Trophoblast cell (in vitro differentiated cells and primary cell): Measurements from ENCODE around the gene MAVS. TPM values are rescaled to one million over a fixed set of nuclear protein-coding genes. Genes with fewer than 3 reads are reported as not detected.

Source experiments
- DNase-seq, 2 donors: peaks; one replicate each; pipeline ENCODE4 v3.0.0-alpha.2; 2016
- H2AFZ ChIP-seq: 2 replicates; pipeline ENCODE4 v1.6.1; 2013; ENCODE audit warnings: low read length, moderate library complexity, mild to moderate bottlenecking; ENCODE audit not compliant: insufficient read depth, poor library complexity
- H2AK5ac ChIP-seq: 2 replicates; pipeline ENCODE4 v1.6.1; 2013; ENCODE audit warnings: mild to moderate bottlenecking, low read length
- H2BK120ac ChIP-seq: 2 replicates; pipeline ENCODE4 v1.6.1; 2013; ENCODE audit warnings: low read length, mild to moderate bottlenecking, moderate library complexity; ENCODE audit not compliant: insufficient read depth, poor library complexity
- H2BK12ac ChIP-seq: 2 replicates; pipeline ENCODE4 v1.6.1; 2013; ENCODE audit warnings: mild to moderate bottlenecking, low read length, moderate library complexity
- H2BK5ac ChIP-seq: 2 replicates; pipeline ENCODE4 v1.6.1; 2013; ENCODE audit warnings: low read length, low read depth, moderate library complexity, mild to moderate bottlenecking; ENCODE audit not compliant: poor library complexity
- H3K14ac ChIP-seq: 2 replicates; pipeline ENCODE4 v1.6.1; 2013; ENCODE audit warnings: mild to moderate bottlenecking, low read length
- H3K18ac ChIP-seq: 2 replicates; pipeline ENCODE4 v1.6.1; 2013; ENCODE audit warnings: mild to moderate bottlenecking, low read length
- H3K23ac ChIP-seq: 2 replicates; pipeline ENCODE4 v1.6.1; 2013; ENCODE audit warnings: low read length
- H3K27ac ChIP-seq: 2 replicates; pipeline ENCODE4 v1.5.1; 2013; ENCODE audit warnings: low read depth, mild to moderate bottlenecking, inconsistent platforms, low read length, moderate library complexity
- H3K27me3 ChIP-seq: 2 replicates; pipeline ENCODE4 v1.6.1; 2013; ENCODE audit warnings: inconsistent platforms, mild to moderate bottlenecking, low read length, moderate library complexity; ENCODE audit not compliant: insufficient read depth
- H3K36me3 ChIP-seq, 2 experiments: 1 replicate in 1 of 2; 2 replicates in 1 of 2; pipeline ENCODE4 v1.6.1; 2013; ENCODE audit warnings: low read length in 2 of 2, mild to moderate bottlenecking in 2 of 2, moderate library complexity in 1 of 2; ENCODE audit not compliant: insufficient read depth in 2 of 2, control insufficient read depth in 1 of 2
- H3K4ac ChIP-seq: 2 replicates; pipeline ENCODE4 v1.6.1; 2013; ENCODE audit warnings: low read depth, mild to moderate bottlenecking, low read length, moderate library complexity
- H3K4me1 ChIP-seq, 2 experiments: 1 replicate in 1 of 2; 2 replicates in 1 of 2; pipeline ENCODE4 v1.6.1; 2013; ENCODE audit warnings: low read length in 2 of 2, mild to moderate bottlenecking in 2 of 2, moderate library complexity in 1 of 2; ENCODE audit not compliant: insufficient read depth in 2 of 2, control insufficient read depth in 1 of 2
- H3K4me2 ChIP-seq: 2 replicates; pipeline ENCODE4 v1.6.1; 2013; ENCODE audit warnings: inconsistent platforms, mild to moderate bottlenecking, low read length, moderate library complexity
- H3K4me3 ChIP-seq: 2 replicates; pipeline ENCODE4 v1.5.1; 2013; ENCODE audit warnings: mild to moderate bottlenecking, low read depth, low read length, inconsistent platforms
- H3K79me1 ChIP-seq: one replicate; pipeline ENCODE4 v1.6.1; 2013; ENCODE audit warnings: low read length
- H3K79me2 ChIP-seq: 2 replicates; pipeline ENCODE4 v1.6.1; 2013; ENCODE audit warnings: low read length, mild to moderate bottlenecking; ENCODE audit not compliant: control insufficient read depth, insufficient read depth, poor library complexity
- H3K9ac ChIP-seq: 2 replicates; pipeline ENCODE4 v1.6.1; 2013; ENCODE audit warnings: mild to moderate bottlenecking, low read length
- H3K9me3 ChIP-seq: 2 replicates; pipeline ENCODE4 v1.6.1; 2013; ENCODE audit warnings: low read depth, mild to moderate bottlenecking, control low read depth, inconsistent platforms, low read length; ENCODE audit not compliant: insufficient read depth
- H4K12ac ChIP-seq: 2 replicates; pipeline ENCODE4 v1.6.1; 2013; ENCODE audit warnings: low read depth, mild to moderate bottlenecking, low read length, moderate library complexity
- H4K8ac ChIP-seq: 2 replicates; pipeline ENCODE4 v1.6.1; 2013; ENCODE audit warnings: low read depth, mild to moderate bottlenecking, low read length, moderate library complexity
- H4K91ac ChIP-seq: one replicate; pipeline ENCODE4 v1.6.1; 2013; ENCODE audit warnings: low read depth, mild to moderate bottlenecking, low read length, moderate library complexity
- WGBS: extraction: QIAGEN DNeasy Blood & Tissue Kit; methylation state at CpG from one replicate; pipeline ENCODE4 v1.1.7; 2013; ENCODE audit warnings: missing lambda C conversion rate; ENCODE audit not compliant: insufficient read length, insufficient coverage; ENCODE audit errors: extremely low coverage; 5-methylcytosine and 5-hydroxymethylcytosine counted together
- polyA plus RNA-seq: library from polyadenylated mRNA; stranded (reverse); fragments of 200-250 nt; gene quantifications from 2 replicates; pipeline ENCODE4 v1.2.3, GENCODE V29; 2013

MAVS gene
- 17.5 and 17.6 TPM in 2 replicates for polyA plus RNA-seq

DNA sequence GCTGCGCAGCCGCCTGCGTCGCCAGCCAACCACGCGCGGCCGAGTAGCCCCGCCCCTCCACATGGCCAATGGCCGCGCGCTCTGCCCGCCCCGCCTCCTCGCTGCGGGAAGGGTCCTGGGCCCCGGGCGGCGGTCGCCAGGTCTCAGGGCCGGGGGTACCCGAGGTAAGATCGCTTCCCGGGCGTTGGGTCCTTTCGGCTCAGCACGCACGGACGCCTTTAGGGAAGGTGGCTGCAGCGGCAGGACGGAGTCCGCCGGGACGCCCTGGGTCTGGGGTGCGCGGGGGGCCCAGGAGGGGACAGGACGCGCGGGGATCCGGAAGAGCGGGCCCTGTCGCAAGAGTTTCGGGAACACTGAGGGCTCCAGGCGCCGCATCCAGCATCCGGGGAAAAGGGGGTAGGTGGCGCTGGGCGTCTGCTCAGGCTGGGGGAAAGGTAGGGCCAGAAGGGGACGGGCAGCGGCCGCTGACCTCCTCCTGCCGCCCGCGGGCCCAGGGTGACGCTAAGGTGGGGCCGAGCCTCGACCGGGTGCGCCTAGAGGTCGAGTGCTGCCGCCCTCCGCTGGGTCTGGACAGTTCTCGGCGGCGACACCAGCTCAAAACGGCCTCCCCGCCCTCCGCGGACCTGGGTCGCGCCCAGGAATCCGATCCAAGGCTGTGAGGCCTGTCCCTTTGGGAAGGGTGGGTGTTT, at the start of gene MAVS:
Gene MAVS (plus strand): TSS at position 95 of the 689 bp plus-strand sequence. CDS start 7,791 bp downstream, outside the sequence.
- H3K14ac ChIP-seq, result peak within 1 kb of the TSS; percentile 95
- no peaks in the 10 kb centered on the region for H3K27me3 ChIP-seq
- peak within 1 kb of the TSS; percentile 82 for H2BK120ac ChIP-seq
- peak within 1 kb of the TSS; percentile 99 for H4K8ac ChIP-seq
- peak within 1 kb of the TSS; percentile 75 for H2BK12ac ChIP-seq
- no peak within 1 kb of the TSS for H3K23ac ChIP-seq
- no peaks in the 10 kb centered on the region for H3K9me3 ChIP-seq
- peak within 1 kb of the TSS; percentile 92 for H4K91ac ChIP-seq
- H3K79me1 ChIP-seq, result peaks cover 13% of the 10 kb centered on the region
- peak within 1 kb of the TSS; percentile 96 for H3K4ac ChIP-seq
- H2AFZ ChIP-seq, result peak within 1 kb of the TSS; percentile 96
- no CpG with 5 or more reads among the region's 72 CpGs for WGBS
- H2BK5ac ChIP-seq, result peak within 1 kb of the TSS; percentile 80
- peaks cover 0 to 2% of the 10 kb centered on the region in 2 experiments for H3K36me3 ChIP-seq
- H3K79me2 ChIP-seq, result peaks cover 13% of the 10 kb centered on the region
- H2AK5ac ChIP-seq, result peak within 1 kb of the TSS; percentile 93
- H3K4me3 ChIP-seq, result peak within 1 kb of the TSS; percentile 93
- H3K27ac ChIP-seq, result peak within 1 kb of the TSS; percentile 66
- H3K9ac ChIP-seq, result peak within 1 kb of the TSS; percentile 94
- DNase-seq, result peak; percentile 88 to 90
- peaks cover 8 to 21% of the 10 kb centered on the region in 2 experiments for H3K4me1 ChIP-seq
- H4K12ac ChIP-seq, result peak within 1 kb of the TSS; percentile 91
- H3K4me2 ChIP-seq, result peak within 1 kb of the TSS; percentile 77
- peak within 1 kb of the TSS; percentile 97 for H3K18ac ChIP-seq

DNA sequence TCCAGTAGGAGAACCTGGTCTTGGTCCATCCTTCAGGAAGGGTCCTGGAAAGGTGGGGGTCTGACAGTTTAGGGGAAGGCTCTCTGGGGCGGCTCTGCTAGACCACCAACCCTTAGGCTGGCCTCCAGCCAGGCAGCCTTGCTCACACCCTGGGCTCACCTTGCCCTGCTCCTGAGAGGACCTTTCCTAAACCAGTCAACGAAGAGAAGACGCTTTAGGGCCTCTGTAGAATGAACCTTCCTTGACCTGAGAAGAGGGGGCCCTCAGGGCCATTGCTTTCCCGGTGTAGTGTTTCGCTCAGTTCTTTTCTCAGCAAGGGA, 49.4 kb upstream of the MAVS start:
- no peak overlapping the region for H3K14ac ChIP-seq
- no peak overlapping the region for H2BK5ac ChIP-seq
- no peak overlapping the region for H3K4ac ChIP-seq
- no peak overlapping the region for H2AFZ ChIP-seq
- peaks cover 9% of the 10 kb centered on the region for H3K79me1 ChIP-seq
- peaks cover 19 to 22% of the 10 kb centered on the region in 2 experiments for H3K4me1 ChIP-seq
- peaks cover 3% of the 10 kb centered on the region for H3K79me2 ChIP-seq
- no peak overlapping the region for H2AK5ac ChIP-seq
- H3K4me3 ChIP-seq, result no peak overlapping the region
- no peak overlapping the region for H3K4me2 ChIP-seq
- DNase-seq, result no peak
- H4K8ac ChIP-seq, result no peak overlapping the region
- H4K12ac ChIP-seq, result no peak overlapping the region
- H3K23ac ChIP-seq, result no peak overlapping the region
- H3K27me3 ChIP-seq, result no peaks in the 10 kb centered on the region
- no peak overlapping the region for H3K9ac ChIP-seq
- H3K36me3 ChIP-seq, result peaks cover 20 to 26% of the 10 kb centered on the region in 2 experiments
- no peaks in the 10 kb centered on the region for H3K9me3 ChIP-seq
- no CpG with 5 or more reads among the region's 5 CpGs for WGBS
- H2BK12ac ChIP-seq, result no peak overlapping the region
- no peak overlapping the region for H4K91ac ChIP-seq
- H2BK120ac ChIP-seq, result no peak overlapping the region
- H3K18ac ChIP-seq, result no peak overlapping the region
- no peak overlapping the region for H3K27ac ChIP-seq

DNA sequence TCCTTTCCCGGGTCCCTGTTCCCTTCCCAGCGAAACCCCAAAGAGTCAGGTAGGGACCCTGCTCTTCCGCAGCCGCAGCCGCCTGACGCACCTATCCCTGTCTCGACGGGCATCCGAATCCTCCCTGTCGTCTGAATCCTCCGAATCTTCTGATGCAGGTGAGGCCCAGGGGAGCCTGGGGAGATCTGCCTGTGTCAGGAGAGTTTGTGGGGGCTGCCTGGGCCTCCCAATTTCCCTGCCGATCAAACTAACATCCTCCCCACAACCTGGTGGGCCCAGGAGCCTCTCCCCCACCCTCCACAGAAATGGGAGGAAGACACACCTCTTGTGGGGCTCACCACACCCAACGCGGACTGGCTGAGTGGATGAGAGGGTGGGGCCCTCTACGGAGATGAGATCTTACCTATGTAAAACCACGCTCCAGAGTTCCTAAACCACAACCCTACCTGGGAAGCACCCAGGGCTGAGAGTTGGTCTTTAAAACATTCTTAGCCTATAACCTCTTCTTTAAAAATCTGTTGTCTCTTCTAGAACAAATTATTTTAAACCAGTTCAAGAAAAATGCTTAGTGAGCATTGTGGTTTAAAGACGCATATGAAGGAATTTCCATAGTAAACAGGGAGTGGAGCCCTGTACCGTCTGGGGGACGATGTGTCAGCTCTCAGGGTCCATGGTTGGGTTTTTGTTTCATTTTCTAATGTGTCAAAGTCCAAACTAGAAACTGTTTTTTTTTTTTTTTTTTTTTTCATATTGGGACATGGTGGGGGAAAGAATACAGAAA, 48.9 kb upstream of the MAVS start:
- H3K79me2 ChIP-seq, result peaks cover 3% of the 10 kb centered on the region
- H3K18ac ChIP-seq, result no peak overlapping the region
- no peak overlapping the region for H2BK12ac ChIP-seq
- H3K9ac ChIP-seq, result no peak overlapping the region
- peaks cover 9% of the 10 kb centered on the region for H3K79me1 ChIP-seq
- H3K23ac ChIP-seq, result no peak overlapping the region
- no peaks in the 10 kb centered on the region for H3K27me3 ChIP-seq
- DNase-seq, result no peak
- H4K8ac ChIP-seq, result no peak overlapping the region
- no CpG with 5 or more reads among the region's 19 CpGs for WGBS
- H3K4ac ChIP-seq, result no peak overlapping the region
- H3K4me2 ChIP-seq, result no peak overlapping the region
- no peak overlapping the region for H3K4me3 ChIP-seq
- no peak overlapping the region for H2BK5ac ChIP-seq
- no peak overlapping the region for H2AK5ac ChIP-seq
- H3K14ac ChIP-seq, result no peak overlapping the region
- no peaks in the 10 kb centered on the region for H3K9me3 ChIP-seq
- H3K27ac ChIP-seq, result no peak overlapping the region
- H4K91ac ChIP-seq, result no peak overlapping the region
- peaks cover 26 to 31% of the 10 kb centered on the region in 2 experiments for H3K36me3 ChIP-seq
- H2BK120ac ChIP-seq, result no peak overlapping the region
- no peak overlapping the region for H2AFZ ChIP-seq
- H3K4me1 ChIP-seq, result peaks cover 19 to 22% of the 10 kb centered on the region in 2 experiments
- H4K12ac ChIP-seq, result no peak overlapping the region

DNA sequence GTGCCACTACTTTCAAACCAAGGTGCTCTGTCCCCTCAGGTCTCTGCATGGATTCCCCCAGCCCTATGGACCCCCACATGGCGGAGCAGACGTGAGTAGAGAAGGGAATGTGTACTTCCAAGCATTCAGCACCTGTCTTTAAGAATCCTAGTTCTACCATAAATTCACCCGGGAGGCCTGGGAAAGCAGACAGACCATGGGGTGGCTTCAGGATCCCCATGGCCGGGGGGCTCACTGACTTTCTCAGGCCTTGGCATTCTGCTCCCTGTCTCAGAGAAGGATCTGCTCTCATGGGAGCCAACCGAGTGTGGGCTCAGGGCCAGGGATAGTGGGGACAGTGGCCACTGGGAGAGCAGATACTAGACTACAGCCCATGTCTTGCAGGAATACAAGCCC, 48.3 kb upstream of the MAVS start:
- Histone ChIP-seq H3K4ac (no peak overlapping the region), H3K4me2 (no peak overlapping the region), H3K27ac (no peak overlapping the region), H2BK120ac (no peak overlapping the region), H2AFZ (no peak overlapping the region), H3K4me1 (peaks cover 19 to 22% of the 10 kb centered on the region in 2 experiments), H3K23ac (no peak overlapping the region), H3K4me3 (no peak overlapping the region), H3K18ac (no peak overlapping the region), H3K9ac (no peak overlapping the region), H2AK5ac (no peak overlapping the region), H3K9me3 (no peaks in the 10 kb centered on the region), H4K91ac (no peak overlapping the region), H3K36me3 (peaks cover 32 to 37% of the 10 kb centered on the region in 2 experiments), H4K8ac (no peak overlapping the region), H3K14ac (no peak overlapping the region), H3K27me3 (no peaks in the 10 kb centered on the region), H3K79me1 (peaks cover 9% of the 10 kb centered on the region), H2BK12ac (no peak overlapping the region), H2BK5ac (no peak overlapping the region), H4K12ac (no peak overlapping the region), H3K79me2 (peaks cover 3% of the 10 kb centered on the region)
- no peak for DNase-seq
- no CpG with 5 or more reads among the region's 5 CpGs for WGBS
